Stimulated activated CD8-positive, alpha-beta memory T cell treated with anti-CD3 and anti-CD28 coated beads, Interleukin-7, amount 100 ng/mL, for 4 hours (primary cell): ENCODE results near the gene CEP89.
"Not testable (repeated sequence)": the region's sequence is repeated elsewhere in the genome, so short reads cannot be mapped to it uniquely, and the experiment has no call there.

Experiments used
- DNase-seq, 2 donors: peaks; one replicate each; pipeline ENCODE4 v3.0.0-alpha.2; 2020; ENCODE audit warnings: low read depth in 2 of 2

The CEP89 gene

GRCh38 chr19:32966750-32967149, 5.0 kb downstream of the CEP89 start:
- DNase-seq = no peak

- no peak for DNase-seq
Measured at GRCh38 chr19:32945260-32945659, 26.5 kb downstream of the CEP89 start.

GRCh38 chr19:32941273-32941672, 30.5 kb downstream of the CEP89 start:
- not testable (repeated sequence) for DNase-seq

- DNase-seq = no peak
Measured at GRCh38 chr19:32936065-32936464, 35.7 kb downstream of the CEP89 start.

- DNase-seq = no peak
Measured at GRCh38 chr19:32935629-32936028, 36.1 kb downstream of the CEP89 start.

- DNase-seq = no peak
Measured at GRCh38 chr19:32933571-32933970, 38.2 kb downstream of the CEP89 start.

- DNase-seq = no peak
Measured at GRCh38 chr19:32930567-32930966, 41.2 kb downstream of the CEP89 start.

- no peak for DNase-seq
Measured at GRCh38 chr19:32928806-32929205, 43.0 kb downstream of the CEP89 start.

- DNase-seq = no peak
Measured at GRCh38 chr19:32924200-32924599, 47.6 kb downstream of the CEP89 start.

GRCh38 chr19:32921624-32922023, 50.1 kb downstream of the CEP89 start:
- no peak for DNase-seq

- DNase-seq = no peak
Measured at GRCh38 chr19:32919365-32919764, 52.4 kb downstream of the CEP89 start.

- no peak for DNase-seq
Measured at GRCh38 chr19:32917616-32917996, 54.2 kb downstream of the CEP89 start.

GRCh38 chr19:32916969-32917615, 54.7 kb downstream of the CEP89 start:
- no peak for DNase-seq

GRCh38 chr19:32914879-32915660, 56.7 kb downstream of the CEP89 start:
- no peak for DNase-seq

GRCh38 chr19:32911467-32911866, 60.3 kb downstream of the CEP89 start:
- DNase-seq = no peak

- no peak for DNase-seq
Measured at GRCh38 chr19:32910874-32911273, 60.9 kb downstream of the CEP89 start.

GRCh38 chr19:32910094-32910493, 61.7 kb downstream of the CEP89 start:
- no peak for DNase-seq

- DNase-seq = no peak
Measured at GRCh38 chr19:32909257-32909656, 62.5 kb downstream of the CEP89 start.

GRCh38 chr19:32908641-32909190, 63.0 kb downstream of the CEP89 start:
- DNase-seq = no peak

GRCh38 chr19:32902448-32902847, 69.3 kb downstream of the CEP89 start:
- DNase-seq = no peak

- no peak for DNase-seq
Measured at GRCh38 chr19:32901504-32902161, 70.1 kb downstream of the CEP89 start.

GRCh38 chr19:32896516-32897214, 75.1 kb downstream of the CEP89 start:
- DNase-seq = no peak
